NCI-H345 treated with DMSO at 0.1 percent for 48 hours (cell line): ENCODE data around the gene HNRNPK.
"Not testable (repeated sequence)": the region's sequence is repeated elsewhere in the genome, so short reads cannot be mapped to it uniquely, and the experiment has no call there.

ENCODE experiments used
- DNase-seq: peaks from one replicate; lab custom pipeline; 2025; ENCODE audit not compliant: unreplicated experiment; lab: John Stamatoyannopoulos, UW

The HNRNPK gene

DNA sequence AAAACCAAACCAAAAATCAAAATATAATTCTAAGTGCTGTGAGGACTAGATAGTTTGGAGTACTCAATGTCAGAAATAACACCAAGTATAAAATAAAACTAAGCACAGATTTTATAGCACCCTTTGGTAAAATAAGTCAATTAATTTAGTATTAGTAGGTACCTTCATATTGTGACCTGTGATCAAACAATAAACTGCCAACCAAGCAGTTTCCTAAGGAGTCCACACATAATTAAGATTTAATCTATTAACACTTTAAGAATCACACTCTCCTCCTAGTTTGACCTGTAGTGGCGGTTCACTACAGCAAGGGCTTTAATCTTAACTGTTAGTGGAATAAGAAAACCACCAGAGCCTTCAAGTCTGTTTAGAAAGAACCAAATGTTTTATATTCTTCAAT is 2.8 kb downstream of the HNRNPK start:
- no peak for DNase-seq

DNA sequence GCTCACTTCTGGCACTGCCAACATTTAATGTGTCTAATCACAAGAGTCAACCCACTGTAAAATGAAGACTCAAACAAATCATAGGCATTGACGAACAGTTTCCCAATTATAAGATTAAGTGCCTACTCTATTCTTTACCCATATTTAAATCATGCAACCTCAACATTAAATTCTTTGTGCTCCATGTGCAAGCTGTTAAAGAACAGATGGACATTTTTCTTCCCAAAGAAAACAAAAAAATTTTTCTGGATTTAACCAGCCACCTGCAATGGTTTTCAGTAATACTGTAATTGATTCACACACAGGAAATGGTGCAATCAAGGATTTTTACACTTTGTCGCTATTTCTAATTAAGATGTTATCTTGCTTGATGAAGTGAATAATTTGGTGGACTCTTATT is 3.6 kb downstream of the HNRNPK start:
- DNase-seq, result no peak

DNA sequence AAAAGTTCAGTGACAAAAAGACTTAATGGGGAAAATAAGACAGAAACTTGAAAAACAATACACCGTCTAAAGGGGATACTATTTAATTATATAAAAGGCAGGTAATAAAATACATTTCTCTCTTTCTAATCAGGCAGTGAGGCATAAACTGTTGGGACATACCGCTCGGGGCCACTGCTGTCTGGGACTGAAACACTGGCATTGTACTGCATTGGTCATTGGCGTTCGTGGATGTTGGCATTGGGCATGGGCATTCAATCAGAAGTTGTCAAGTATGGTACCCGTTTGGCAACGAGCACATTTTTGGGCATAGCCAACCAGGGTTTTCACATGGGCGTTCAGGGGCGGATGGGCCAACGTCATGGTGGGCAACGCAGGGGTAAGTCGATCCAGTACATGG is 4.7 kb downstream of the HNRNPK start:
- DNase-seq, result no peak

DNA sequence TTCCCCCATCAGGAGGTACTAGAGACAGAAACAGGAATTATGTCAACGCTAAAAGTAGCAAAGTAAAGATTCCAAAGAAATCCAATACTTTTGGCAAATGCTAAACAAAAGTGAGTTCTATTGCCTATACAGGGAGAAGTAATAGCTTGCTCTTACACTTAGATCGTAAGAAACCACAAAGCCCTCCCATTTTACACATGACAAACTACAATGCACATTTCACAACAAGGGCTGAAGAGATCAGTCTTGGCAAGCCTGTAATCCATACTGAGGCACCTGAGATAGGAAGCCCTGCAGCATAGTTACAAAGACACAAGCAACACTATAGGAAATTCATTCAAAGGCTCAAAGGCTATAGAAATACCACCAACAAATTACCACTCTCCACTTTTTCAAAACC is 7.7 kb downstream of the HNRNPK start:
- no peak for DNase-seq

DNA sequence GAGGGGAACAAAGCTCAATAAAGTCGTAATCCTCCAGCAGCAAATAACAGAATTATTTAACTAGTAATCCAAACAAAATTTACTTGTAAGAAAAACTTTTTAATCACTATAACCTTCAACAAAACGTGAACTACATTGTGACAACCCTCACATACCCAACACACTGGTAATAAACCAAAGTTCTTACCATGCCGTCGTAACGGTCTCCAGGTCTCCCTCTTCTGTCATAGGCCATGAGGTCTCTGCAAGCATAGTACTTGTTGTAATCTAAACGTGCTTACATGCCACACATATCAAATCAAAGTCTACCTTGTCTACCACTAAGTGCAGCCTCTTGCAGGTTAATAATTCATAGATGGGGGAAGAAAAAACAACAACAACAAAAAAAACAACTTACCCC is 8.5 kb downstream of the HNRNPK start:
- DNase-seq, result no peak

DNA sequence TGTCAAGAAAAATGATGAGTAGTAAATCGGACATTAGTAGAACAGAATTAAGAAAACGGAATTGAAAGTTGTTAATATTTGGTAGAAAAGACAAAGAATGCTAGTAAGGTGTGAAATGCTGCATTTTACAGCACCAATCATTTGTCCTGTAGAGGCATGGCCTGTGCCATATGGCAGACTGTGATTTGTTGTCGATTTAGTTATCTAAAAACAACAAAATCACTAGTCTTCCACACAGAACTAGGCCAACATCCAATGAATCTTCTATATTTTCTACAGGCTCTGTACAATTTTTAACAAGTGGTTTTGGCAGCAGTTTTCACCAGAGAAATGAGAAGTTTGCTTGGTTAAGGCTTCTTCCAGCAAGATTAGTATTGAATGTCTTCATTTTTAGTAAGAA is 10.4 kb downstream of the HNRNPK start:
- no peak for DNase-seq

DNA sequence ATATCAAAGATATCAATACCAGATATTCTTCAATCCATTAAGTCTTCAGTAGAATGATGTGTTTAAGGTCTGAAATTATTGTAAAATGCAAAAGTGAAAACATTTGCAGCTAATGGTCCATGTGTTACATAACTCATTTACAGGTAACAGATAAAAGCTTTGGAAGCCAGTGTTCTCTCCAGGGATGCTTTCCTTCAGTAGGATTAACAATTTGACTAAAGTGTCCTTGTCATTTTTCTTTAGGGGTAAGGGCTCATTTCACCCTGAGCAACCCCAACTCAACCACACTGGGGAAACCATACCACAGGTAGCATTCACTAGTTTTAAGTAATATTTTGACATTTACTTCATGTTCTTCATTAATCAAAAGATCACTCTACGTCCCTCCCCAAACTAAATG is 12.9 kb downstream of the HNRNPK start:
- DNase-seq, result no peak

DNA sequence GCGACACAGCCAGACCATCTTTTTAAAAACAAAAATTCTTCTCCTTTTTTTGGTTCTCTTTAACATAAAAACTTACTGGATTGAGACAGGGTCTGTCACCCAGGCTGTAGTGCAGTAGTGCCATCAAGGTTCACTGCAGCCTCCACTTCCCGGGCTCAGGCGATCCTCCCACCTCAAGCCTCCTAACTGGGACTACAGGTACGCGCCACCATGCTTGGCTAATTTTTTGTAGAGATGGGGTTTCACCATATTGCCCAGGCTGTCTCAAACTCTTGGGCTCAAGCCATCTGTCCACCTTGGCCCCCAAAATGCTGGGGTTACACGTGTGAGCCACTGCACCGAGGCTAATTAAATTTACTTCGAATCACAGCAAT is 13.8 kb downstream of the HNRNPK start:
- DNase-seq, result no peak

DNA sequence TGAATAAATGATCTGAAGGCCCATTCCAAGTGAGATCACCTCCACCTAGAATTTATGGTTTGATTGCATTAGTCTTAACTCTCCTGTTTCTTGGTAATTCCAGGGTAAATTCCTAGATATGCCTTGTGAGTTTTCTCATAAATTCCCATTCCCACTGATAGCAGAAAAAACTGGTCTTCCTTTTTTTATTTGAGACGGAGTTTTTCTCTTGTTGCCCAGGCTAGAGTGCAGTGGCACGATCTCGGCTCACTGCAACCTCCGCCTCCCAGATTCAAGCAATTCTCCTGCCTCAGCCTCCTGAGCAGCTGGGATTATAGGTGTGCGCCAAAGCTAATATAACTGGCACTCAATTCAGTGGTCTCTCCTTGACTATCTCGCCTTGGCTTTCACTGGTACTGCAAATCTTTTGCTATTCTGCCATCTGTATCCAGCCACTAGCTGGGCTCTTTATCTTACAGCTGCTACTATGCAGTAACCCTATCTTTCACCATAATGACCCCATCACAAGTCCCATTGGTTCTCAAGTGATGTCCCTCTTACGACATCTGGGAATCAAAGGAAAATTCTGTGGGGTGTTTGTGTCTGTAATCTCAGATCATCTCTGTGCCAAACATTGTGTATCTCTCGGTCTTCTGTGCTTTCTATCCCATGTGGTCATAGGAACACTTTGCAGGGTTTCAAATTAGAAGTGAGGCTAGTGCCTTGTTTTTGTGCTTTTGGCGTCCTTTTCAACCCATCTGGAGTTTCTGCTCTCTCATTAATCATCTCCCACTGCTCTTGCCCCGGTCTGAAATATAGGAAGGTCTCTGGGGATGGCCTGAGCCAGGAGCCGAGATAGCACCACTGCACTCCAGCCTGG is 14.4 kb downstream of the HNRNPK start:
- DNase-seq, result no peak

DNA sequence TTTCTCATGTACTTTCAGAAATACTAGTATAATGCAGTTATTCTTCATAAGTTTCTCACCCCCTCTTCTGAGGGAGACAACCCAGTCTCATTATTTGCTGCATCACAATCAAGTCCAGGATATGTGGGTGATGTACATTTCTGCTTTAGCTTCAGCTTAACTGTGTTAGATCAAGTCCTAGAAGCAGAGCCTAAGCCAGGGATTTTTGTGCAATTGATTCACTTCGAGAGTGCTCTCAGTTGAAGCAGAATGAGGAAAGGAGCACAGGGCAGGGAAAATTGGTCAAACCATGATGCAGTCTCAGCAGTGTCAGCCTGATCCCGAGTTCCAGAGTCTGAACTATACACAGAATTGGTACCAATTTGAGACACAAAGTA is 15.1 kb downstream of the HNRNPK start:
- DNase-seq, result no peak

DNA sequence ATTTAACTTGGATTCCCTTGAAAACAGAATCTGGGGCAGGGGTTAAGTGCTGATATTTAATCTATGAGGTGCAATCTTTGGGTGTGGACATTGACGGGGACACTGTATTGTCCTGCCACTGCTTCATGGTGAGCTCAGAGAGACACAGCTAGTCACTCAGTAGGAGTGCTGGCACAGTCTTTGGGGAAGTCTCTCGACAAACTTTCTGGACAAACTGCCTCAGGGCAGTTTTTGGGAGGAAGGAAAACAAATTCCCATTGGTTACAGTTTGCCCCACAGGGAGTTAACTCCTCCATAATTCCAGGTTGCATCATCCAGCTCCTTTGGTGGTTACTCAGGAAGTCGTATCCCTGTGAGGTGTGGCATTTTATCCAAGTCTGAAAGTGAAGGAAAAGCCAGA is 17.9 kb downstream of the HNRNPK start:
- DNase-seq, result no peak

DNA sequence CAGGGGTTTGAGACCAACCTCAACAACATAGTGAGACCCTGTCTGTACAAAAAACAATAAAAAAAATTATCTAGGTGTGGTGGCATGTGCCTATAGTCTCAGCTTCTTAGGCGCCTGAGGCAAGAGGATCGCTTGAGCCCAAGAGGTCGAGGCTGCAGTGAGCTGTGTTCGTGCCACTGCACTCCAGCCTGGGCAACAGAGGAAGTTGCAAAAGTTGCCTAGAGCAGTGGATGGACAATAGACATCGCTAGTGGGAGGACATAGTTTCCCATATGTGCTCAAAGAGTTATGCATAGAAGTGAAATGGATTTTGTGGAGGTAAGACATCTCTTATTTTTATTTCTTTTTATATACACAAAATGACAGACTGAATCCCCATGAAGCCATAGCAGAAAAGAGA is 19.0 kb downstream of the HNRNPK start:
- DNase-seq, result no peak

DNA sequence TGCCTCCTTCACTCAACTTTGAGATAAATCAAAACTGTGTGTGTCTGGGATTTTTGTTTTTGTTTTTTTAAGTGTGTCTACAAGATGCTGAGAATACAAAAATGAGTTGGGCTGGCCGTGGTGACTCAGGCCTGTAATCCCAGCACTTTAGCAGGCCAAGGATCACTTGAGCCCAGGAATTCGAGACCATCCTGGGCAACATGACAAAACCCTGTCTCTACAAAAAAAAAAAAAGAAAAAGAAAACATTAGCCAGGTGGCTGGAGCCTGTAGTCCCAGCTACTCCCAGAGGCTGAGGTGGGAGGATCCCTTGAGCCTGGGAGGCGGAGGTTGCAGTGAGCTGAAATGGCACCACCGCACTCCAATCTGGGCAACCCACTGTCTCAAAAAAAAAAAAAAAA is 21.0 kb downstream of the HNRNPK start:
- DNase-seq, result no peak

DNA sequence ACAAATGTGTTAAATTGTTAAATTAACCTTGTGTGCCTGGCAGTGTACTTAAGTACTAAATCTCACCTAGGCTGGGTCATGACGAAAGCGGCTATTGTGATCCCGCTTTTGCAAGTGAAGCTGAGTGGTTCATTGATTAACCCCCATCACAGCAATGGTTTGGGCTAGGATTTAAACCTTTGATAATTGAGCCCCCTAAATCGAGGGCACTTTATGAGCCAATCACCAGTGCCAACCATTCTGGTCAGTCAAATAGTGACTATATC is 22.8 kb downstream of the HNRNPK start:
- DNase-seq, result no peak

DNA sequence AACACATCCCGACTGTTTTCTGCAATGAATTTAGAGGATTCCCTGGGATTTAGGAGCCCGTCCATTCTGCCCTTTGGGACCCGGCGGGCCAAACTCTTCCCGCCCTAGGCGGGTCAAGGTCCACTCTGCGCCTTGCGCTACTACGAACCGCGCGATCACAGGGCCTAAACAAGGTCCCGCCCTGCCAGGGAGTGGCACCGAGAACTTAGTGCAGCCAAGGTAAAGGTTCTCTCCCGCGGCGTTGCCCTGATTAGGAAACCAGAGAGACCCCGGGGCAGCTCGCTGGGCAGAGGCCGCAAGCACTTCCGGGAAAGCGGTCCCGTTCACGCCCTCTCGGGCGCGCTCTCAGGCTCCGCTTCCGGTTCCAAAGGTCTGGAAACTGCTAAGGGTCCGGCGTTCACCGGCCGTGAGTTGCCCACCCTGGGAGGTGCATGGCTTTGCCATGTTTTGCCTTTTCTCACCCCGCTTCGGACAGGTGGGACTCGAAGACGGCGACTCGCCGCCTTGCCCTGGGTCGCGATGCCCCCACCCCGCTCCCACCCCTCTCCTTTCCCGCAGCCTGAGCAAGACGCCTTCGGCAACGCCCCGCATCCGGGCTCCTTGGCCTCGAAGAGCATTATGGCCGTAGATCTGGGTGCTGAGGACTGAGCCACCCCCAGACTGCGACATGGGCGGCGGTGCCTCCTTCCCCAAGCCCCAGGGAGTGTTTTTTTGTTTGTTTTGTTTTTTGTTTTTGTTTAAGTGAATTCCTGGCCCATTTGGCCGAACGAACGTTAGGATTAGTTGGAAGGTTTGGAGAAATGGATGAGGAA is 23.4 kb downstream of the HNRNPK start:
- DNase-seq, result peak; percentile 42

DNA sequence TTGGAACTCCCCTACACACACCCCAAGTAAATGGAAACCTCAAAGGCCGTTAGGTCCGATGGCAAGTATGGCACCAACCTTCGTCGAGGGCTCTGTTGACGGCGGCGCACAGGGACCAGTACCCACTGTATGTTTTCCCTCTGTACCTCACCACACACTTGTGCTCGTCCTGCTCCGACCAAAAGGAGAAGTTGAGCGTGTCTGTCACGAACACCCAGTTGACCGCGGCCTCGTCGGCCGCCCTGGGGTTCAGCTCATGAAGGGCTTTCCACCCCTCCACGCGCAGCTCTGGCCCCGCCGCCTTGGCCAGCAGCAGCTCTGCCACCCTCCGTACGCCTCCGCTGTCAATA is 24.0 kb downstream of the HNRNPK start:
- DNase-seq, result no peak

DNA sequence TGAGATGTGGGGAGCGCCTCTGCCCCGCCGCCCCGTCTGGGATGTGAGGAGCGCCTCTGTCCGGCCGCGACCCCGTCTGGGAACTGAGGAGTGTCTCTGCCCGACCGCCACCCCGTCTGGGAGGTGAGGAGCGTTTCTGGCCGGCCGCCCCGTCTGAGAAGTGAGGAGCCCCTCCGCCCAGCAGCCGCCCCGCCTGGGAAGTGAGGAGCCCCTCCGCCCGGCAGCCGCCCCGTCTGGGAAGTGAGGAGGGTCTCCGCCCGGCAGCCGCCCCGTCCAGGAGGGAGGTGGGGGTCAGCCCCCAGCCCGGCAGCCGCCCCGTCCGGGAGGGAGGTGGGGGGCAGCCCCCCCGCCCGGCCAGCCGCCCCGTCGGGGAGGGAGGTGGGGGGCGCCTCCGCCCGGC is 31.9 kb downstream of the HNRNPK start:
- DNase-seq, result not testable (repeated sequence)

DNA sequence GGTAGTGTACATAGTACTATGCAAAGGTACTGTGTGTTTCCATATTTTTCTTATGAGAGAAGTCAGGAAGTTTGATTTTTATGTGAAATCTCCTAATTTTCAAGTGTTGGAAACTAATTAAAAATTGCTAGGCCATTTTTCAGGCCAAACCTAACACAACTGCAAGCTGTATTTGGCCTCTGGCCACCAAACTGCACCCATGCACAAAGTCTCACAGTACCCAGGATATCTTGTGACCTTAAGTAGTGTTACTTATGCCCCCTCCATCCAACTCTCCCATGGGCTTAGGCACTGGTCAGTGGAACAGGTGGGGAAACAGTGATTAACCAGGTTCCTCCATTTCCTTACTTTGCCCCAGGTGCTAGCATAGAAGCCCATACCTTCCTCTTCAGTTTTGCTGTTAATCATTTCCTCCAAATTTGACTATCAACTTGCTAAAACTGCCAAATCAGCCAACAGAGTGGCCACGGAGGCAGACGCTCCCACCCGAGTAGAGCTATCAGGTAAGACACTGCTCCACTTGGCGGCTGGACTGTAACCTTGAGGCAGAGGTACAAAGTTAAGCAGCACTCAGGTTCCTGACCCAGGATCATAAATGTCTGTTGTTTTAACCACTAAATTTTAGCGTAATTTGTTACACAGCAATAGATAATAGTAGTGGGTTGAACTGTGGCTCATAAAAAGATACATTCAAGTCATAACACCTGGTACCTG is 39.3 kb downstream of the HNRNPK start:
- DNase-seq, result no peak

DNA sequence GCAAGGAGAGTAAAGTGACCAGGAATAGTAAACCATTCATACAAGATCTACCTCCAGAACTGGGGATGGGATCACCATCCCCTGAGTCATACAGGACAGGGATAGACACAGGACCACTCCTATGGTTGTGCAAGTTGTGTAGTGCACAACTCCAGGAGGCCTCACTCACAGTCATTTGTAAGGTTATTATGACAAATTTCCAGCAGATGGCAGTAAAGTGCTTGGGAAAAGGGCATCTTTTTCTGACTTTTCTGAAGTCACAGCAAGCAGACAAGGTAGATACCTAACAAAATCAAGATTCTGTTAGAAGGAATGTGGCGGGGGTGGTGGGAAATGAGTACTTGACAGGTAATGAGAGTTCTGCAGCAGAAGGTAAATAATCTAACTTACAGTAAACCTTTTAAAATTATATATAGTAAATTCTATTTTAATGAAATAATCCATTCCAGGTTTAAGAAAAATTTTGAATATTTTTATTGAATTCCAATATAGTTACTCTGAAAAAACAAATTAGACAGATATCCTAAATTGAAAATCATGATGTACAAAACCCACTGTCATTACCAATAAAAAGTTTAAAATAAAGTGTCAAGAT is 42.1 kb downstream of the HNRNPK start:
- DNase-seq, result peak; percentile 18

DNA sequence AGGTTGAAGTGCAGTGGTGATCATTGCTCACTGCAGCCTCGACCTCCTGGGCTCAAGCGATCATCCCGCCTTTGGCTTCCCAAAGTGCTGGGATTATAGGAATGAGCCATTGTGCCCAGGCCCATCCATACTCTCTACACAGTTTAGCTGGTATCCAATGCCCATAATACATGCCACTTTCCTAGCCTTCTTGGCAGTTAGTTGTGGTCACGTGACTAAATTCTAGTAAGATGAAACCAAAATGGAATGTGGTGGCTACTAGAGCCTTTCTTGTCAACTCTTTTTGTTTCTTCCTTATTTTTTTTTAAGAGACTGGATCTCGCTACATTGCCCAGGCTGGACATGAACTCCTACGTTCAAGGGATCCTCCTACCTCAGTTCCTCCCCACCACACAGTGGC is 43.5 kb downstream of the HNRNPK start:
- no peak for DNase-seq

DNA sequence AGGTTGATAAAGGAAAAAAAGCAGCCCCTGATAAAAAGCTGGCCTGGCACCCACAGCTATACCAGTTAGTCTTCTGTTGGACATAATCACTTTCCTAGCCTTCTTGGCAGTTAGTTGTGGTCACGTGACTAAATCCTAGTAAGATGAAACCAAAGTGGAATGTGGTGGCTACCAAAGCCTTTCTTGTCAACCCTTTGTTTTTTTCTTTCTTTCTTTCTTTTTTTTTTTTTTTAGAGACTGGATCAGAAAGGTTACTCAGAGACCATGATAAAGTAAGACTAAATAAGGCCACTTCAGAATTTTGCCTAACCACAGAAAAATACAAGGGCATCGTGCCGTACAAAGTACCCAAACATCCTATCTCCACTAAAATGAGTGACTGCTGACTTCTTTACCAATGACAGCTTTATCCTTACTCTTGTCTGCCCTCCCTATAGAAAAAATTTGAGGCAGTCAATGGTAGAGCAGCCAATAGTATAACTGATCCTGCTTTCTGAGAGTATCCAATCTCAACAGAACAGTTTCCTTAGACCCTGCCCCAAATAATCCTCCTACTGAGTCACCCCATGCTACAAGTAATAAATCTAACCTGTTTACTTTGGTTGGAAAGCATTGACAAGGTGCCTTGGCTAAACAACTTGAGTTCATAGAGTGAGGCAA is 44.6 kb downstream of the HNRNPK start:
- no peak for DNase-seq
